Endothelial cell of hepatic sinusoid (primary cell): ENCODE measurements around the gene BLTP2.
"Not testable (repeated sequence)": the region's sequence is repeated elsewhere in the genome, so short reads cannot be mapped to it uniquely, and the experiment has no call there.

Experiments
- in situ Hi-C: cut with HindIII; loops from 2 replicates; pipeline ENCODE4 v1.10.0; 2017; ENCODE audit warnings: low sequenced_read_pairs

Gene BLTP2

GRCh38 chr17:28648698-28649097 is 3.7 kb upstream of the BLTP2 start:
- in situ Hi-C loops, result no loop called here

- in situ Hi-C loops, result no loop called here
Measured at GRCh38 chr17:28646039-28646754, 1.2 kb upstream of the BLTP2 start.

GRCh38 chr17:28645576-28645939 is 600 bp upstream of the BLTP2 start:
- in situ Hi-C loops, result no loop called here

GRCh38 chr17:28643983-28644786 is 773 bp downstream of the BLTP2 start:
- in situ Hi-C loops, result no loop called here

- in situ Hi-C loops, result no loop called here
Measured at GRCh38 chr17:28641579-28641978, 3.4 kb downstream of the BLTP2 start.

GRCh38 chr17:28635506-28635905 is 9.5 kb downstream of the BLTP2 start:
- in situ Hi-C loops, result no loop called here

- in situ Hi-C loops, result no loop called here
Measured at GRCh38 chr17:28634206-28634865, 10.6 kb downstream of the BLTP2 start.

GRCh38 chr17:28626818-28627217 is 18.1 kb downstream of the BLTP2 start:
- in situ Hi-C loops, result loop anchor here (5.0 kb wide), 1 partner anchor 45 kb away; no protein-coding TSS in a partner anchor

- in situ Hi-C loops, result no loop called here
Measured at GRCh38 chr17:28624148-28624547, 20.8 kb downstream of the BLTP2 start.

GRCh38 chr17:28623696-28624095 is 21.3 kb downstream of the BLTP2 start:
- in situ Hi-C loops, result no loop called here

GRCh38 chr17:28622186-28622585 is 22.8 kb downstream of the BLTP2 start:
- in situ Hi-C loops, result no loop called here

GRCh38 chr17:28620010-28620409 is 24.9 kb downstream of the BLTP2 start:
- in situ Hi-C loops, result no loop called here

- in situ Hi-C loops, result no loop called here
Measured at GRCh38 chr17:28618464-28618863, 26.5 kb downstream of the BLTP2 start.

- in situ Hi-C loops, result no loop called here
Measured at GRCh38 chr17:28616281-28616680, 28.7 kb downstream of the BLTP2 start.

GRCh38 chr17:28615260-28615940 is 29.6 kb downstream of the BLTP2 start:
- in situ Hi-C loops, result no loop called here

GRCh38 chr17:28613931-28614381 is 31.0 kb downstream of the BLTP2 start, which contains the start of gene RSKR:
RSKR (minus strand) TSS chr17:28614185; CDS start chr17:28614161, 24 bp downstream.
- in situ Hi-C loops, result no loop called here

- in situ Hi-C loops, result no loop called here
Measured at GRCh38 chr17:28612936-28613872, 31.8 kb downstream of the BLTP2 start.

GRCh38 chr17:28612531-28612930 is 32.4 kb downstream of the BLTP2 start:
- in situ Hi-C loops, result no loop called here

GRCh38 chr17:28610376-28610775 is 34.6 kb downstream of the BLTP2 start:
- in situ Hi-C loops, result no loop called here

- in situ Hi-C loops, result not testable (repeated sequence)
Measured at GRCh38 chr17:28604031-28604430, 40.9 kb downstream of the BLTP2 start.
